ENCODE results near the gene HMCN2.

The HMCN2 gene

GRCh38 chr9:130265431-130266235, at the start of gene HMCN2:
HMCN2 (plus strand) TSS chr9:130265760; CDS start chr9:130265879, 119 bp downstream.
- no peak for DNase-seq (ENCODE audit: low spot score)
- TF ChIP-seq CTCF (IDR thresholded peaks at IDR 0.05; ENCODE audit: borderline replicate concordance, control extremely low read depth, extremely low read depth, insufficient read depth, missing control alignments) = no peak
- in situ Hi-C loops (cut with MboI; ENCODE audit: low sequenced_read_pairs, unreplicated experiment) = no loop called here

GRCh38 chr9:130217838-130218237, 47.7 kb upstream of the HMCN2 start:
- no peak for TF ChIP-seq CTCF (IDR thresholded peaks at IDR 0.05; ENCODE audit: borderline replicate concordance, control extremely low read depth, extremely low read depth, insufficient read depth, missing control alignments)
- no peak for DNase-seq (ENCODE audit: low spot score)
- in situ Hi-C loops (cut with MboI; ENCODE audit: low sequenced_read_pairs, unreplicated experiment) = no loop called here

- DNase-seq (ENCODE audit: low spot score) = no peak
- no peak for TF ChIP-seq CTCF (IDR thresholded peaks at IDR 0.05; ENCODE audit: borderline replicate concordance, control extremely low read depth, extremely low read depth, insufficient read depth, missing control alignments)
- in situ Hi-C loops (cut with MboI; ENCODE audit: low sequenced_read_pairs, unreplicated experiment) = no loop called here
Observed at GRCh38 chr9:130219661-130220096, 45.9 kb upstream of the HMCN2 start.

- no peak for DNase-seq (ENCODE audit: low spot score)
- in situ Hi-C loops (cut with MboI; ENCODE audit: low sequenced_read_pairs, unreplicated experiment) = no loop called here
- TF ChIP-seq CTCF (IDR thresholded peaks at IDR 0.05; ENCODE audit: borderline replicate concordance, control extremely low read depth, extremely low read depth, insufficient read depth, missing control alignments) = no peak
Observed at GRCh38 chr9:130220352-130220751, 45.2 kb upstream of the HMCN2 start.

- in situ Hi-C loops (cut with MboI; ENCODE audit: low sequenced_read_pairs, unreplicated experiment) = no loop called here
- no peak for DNase-seq (ENCODE audit: low spot score)
Observed at GRCh38 chr9:130222833-130223232, 42.7 kb upstream of the HMCN2 start.

GRCh38 chr9:130225071-130225470, 40.5 kb upstream of the HMCN2 start:
- in situ Hi-C loops (cut with MboI; ENCODE audit: low sequenced_read_pairs, unreplicated experiment) = no loop called here
- no peak for DNase-seq (ENCODE audit: low spot score)
- no peak for TF ChIP-seq CTCF (IDR thresholded peaks at IDR 0.05; ENCODE audit: borderline replicate concordance, control extremely low read depth, extremely low read depth, insufficient read depth, missing control alignments)

More at GRCh38 chr9:130222833-130223232, 42.7 kb upstream of the HMCN2 start:
- TF ChIP-seq CTCF (IDR thresholded peaks at IDR 0.05; ENCODE audit: borderline replicate concordance, control extremely low read depth, extremely low read depth, insufficient read depth, missing control alignments) = no peak
